DMS153 treated with DMSO at 0.1 percent for 48 hours (cell line): ENCODE data around the gene AFDN.
"Not testable (repeated sequence)": the region's sequence is repeated elsewhere in the genome, so short reads cannot be mapped to it uniquely, and the experiment has no call there.

Source experiments
- DNase-seq: peaks from one replicate; lab custom pipeline; 2025; ENCODE audit not compliant: unreplicated experiment; lab: John Stamatoyannopoulos, UW

AFDN gene

DNA sequence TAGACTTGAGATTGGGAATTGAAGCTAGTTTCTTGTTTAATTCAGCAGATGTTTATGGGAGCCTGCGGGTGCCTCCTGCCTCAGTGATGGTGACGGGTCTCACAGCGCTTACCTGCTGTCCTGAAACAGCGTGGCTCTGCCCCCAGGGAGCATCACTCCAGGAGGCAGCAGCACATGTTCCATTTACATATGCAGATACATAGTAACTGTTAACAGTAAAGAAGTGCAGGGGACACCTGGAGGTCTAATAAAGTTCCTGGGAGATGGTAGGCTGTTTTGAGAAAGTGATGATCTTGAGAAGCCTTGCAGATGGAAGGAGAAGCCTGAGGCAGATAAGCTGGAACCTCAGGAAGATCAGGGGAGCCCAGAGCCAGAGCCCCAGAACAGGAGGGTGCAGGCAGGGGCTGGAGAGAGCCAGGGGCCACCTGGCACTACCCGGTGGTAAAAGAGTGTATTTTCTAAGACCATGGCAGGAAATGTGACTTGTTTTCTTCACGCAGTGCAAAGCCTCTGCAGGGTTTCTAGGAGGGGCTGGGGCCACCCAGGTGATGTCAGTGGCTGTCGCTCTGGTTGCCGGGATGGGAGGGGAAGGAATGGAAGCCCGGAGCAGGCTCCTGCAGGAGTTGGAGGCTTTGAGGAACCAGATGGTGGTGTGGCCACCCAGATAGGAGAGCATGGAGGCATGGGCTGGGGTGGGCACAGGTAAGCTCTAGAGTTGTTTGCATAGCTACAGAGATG, 146.6 kb downstream of the AFDN start:
- no peak for DNase-seq

DNA sequence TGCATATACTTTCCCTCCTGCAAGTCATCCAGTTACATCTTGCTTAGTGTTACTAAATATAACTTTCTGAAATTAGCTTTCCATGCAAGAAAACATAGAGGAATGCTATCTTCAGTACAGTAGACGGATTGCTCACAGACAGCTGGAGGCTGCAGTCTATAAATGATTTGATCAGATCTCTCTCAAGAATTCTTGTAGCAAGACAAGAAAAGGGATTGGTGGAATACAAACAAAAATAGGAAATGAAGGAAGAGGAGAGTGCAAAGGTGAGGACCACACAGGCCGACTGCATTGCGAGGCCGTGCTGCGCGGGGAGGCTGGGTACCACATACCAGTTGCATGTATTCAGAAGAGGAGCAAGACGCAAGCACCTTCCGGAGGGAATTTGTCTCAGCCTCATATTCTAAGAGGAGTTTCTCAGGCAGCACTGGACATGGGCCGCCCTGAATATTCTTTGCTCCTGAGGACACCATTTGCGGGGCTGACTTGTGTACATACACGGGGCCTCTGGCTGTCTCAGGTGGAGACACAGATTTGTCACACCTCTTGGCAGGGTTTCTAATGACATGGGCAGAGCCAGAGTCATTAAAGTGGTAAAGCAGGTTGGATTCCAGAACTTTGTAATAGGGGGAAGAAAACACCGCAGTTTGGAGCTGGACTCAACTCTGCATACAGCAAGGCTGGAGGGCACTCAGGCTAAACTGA, 148.1 kb downstream of the AFDN start:
- no peak for DNase-seq

DNA sequence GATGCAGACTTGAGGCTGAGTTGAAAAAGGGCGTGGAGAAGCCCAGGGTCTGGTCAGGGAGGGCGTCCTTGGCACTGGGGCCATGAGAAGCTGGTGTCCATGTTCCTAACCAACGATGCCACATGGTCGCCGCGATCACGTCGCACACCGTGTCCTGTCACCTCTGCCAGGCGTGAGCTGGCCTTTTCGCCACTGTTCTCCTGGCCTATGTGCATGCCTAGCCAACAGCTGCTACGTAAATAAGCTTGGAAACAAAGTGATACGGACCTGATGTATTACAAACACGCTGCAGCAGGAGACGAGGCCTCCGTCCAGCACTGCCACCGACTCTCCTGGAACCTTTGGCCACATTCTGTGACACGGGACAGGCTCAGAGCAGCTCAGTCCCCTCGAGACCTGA, 148.7 kb downstream of the AFDN start:
- no peak for DNase-seq

DNA sequence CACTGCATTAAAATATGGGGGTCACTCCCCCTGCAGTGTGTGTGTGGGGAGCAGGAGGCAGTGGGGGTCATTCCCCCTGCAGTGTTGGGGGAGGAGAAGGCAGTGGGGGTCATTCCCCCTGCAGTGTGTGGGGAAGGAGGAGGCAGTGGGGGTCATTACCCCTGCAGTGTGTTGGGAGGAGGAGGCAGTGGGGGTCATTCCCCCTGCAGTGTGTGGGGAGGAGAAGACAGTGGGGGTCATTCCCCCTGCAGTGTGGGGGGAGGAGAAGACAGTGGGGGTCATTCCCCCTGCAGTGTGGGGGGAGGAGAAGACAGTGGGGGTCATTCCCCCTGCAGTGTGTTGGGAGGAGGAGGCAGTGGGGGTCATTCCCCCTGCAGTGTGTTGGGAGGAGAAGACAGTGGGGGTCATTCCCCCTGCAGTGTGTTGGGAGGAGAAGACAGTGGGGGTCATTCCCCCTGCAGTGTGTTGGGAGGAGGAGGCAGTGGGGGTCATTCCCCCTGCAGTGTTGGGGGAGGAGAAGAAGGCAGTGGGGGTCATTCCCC, 149.5 kb downstream of the AFDN start:
- DNase-seq = not testable (repeated sequence)

DNA sequence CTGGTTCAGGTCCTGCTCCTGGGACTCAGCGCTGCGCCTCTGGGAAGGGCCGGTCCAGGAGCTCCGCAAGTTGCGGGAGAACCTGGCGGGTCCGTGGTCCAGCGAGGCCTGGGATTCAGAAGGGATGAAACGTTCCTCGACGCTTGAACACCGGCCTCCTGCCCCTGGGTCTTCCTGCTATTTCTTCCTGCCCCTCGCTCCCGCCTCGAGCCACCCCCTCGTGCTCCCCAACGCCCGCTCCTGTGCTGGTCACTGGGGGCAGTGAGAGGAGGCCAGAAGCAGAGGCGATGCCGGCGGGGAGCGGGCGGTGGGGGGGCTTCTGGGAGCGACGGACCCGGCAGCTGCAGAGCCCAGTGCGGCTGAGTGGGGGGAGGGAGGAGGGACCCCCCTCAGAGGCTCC, 150.0 kb downstream of the AFDN start:
- DNase-seq = no peak

DNA sequence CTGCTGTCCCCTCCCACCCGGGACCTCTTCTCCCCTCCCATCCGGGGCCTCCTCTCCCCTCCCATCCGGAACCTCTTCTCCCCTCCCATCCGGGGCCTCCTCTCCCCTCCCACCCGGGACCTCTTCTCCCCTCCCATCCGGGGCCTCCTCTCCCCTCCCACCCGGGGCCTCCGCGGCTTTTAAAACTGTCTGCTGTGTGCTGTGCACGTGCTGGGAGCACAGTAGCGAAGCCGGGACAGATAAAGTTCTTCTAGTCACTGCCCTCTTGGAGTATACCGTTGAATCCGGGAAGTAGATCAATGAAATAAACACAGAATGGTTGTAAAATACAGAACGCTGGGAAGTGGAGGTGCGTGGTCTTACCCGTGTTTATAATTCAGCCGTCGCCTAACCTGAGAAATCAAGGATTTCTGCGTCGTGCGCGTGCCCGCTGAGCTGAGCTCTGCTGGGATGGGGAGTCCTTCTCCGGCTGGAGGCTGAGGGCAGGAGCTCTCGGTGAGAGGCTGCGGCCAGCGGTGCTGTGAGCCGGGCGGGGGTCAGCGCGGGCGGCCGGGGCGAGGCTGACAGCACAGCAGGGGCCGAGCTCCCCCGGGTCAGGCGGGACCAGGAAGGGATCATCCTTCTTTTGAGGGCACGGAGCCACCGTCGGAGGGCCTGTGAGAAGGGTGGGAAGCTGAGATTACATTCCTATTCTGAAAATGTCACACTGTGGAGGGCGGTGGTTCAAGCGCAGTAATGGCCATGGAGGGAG, 151.2 kb downstream of the AFDN start:
- no peak for DNase-seq

DNA sequence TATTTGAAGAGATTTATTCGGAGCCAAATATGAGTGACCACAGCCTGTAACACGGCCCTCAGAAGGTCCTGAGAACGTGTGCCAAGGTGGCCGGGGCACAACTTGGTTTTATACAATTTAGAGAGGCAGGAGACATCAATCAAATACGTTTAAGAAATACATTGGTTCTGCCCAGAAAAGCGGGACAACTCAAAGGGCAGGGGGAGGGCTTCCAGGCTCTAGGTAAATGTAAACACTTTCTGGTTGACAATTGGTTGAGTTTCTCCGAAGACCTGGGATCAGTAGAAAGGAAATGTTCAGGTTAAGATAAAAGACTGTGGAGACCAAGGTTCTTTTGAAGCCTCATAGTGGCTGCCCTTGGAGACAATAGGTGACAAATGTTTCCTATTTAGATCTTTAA, 151.9 kb downstream of the AFDN start:
- DNase-seq = no peak

DNA sequence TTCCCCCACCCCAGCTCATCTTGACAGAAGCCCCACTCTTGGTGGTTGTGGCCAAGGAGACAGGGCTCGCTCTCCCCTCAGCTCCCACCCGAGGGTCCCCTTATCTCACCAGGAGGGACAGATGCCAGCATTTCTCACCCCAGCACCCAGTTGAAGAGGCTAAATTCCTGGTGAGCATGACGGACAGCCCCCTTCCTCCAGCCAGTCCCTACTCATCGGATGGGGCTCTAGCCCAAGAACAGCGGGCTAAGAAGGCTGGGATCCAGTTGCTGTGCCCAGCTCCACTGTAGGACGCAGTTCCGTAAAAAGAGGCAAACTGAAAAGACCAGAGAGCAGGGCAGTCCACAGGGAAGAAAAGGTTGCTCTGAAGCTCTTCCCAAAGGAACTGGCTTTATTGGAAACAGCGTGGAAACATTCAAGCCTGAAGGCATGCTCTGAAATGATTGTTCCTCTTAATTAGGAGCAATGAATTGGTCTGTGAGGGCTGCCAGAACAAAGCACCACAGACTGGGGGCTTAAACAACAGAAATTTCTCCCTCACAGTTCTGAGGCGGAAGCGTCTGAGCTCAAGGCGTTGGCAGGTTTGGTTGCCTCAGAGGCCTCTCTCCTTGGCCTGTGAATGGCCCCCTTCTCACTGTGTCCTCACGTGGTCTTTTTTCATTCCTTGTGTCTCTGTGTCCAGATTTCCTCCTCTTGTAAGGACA, 152.9 kb downstream of the AFDN start:
- DNase-seq = no peak

DNA sequence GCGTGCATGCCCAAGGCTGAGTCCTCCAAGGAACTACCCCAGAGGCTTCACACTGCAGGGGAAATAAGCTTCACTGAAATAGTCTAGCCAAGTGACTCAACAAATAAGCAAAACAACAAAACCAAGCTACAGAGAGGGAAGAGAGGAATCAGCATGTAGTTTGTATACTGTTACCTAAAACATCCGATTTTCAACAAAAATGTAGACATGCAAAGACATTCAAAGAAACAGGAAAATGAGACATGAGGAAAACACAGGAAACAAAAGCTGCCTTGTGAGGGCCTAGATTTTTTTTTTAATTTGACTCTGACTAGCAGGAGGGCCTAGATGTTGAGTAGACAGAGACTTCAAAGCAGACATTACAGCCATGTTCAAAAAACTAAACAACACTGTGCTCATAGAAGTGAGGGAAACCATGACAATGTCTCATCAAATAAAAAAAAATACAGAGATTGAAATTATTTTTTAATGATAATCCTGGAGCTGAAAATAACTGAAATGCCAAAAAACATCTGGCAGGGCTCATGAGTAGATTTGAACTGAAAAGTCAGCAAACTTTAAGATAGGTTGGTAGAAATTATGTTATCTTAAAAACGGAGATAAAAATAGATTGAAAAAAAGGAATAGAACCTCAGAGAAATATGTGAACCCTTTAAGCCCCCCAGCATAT, 154.3 kb downstream of the AFDN start:
- DNase-seq = no peak

DNA sequence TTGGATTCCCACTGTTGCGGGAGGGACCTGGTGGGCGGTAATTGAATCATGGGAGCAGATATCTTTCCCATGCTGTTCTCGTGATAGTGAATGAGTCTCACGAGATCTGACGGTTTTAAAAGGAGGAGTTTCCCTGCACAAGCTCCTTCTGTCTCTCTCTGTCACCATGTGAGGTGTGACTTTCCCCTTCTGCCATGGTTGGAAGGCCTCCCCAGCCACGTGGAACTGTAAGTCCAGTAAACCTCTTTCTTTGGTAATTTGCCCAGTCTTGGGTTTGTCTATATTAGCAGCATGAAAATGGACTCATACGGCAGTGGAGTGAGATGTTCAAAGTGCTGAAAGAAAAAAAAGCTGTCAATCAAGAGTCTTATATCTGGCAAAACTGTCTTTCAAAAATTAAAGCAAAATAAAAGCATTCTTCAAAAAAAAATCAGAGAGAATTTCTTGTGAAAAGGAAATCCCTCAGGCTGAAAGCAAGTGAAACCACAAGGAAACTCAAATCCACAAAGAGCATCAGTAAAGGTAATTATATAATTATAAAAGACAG, 155.3 kb downstream of the AFDN start:
- no peak for DNase-seq

DNA sequence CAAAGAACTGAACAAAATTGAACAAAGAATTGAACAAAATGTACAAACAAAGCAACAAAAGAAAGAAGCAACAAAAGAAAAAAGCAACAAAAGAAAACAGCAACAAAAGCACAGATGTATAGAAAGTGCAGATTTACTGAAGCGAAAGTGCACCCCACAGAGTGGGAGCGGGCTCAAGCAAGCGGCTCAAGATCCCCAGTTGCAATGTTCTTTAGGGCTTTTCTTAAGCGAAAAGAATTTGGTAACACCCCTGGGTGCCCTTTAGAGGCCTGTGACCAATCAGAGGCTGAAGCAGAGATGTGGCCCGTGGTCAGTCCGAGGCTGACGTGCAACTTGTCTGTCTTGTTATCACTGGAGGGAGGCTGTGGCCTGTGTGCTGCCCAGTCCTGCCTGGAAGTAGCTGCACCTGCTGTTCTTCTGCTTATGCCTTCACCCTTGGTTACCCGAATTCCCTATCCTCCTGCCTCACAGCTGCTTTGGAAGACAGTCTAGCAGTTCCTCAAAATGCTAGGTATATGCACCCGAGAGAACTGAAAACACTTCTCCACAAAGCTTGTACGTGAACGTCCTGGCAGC, 157.5 kb downstream of the AFDN start:
- no peak for DNase-seq

DNA sequence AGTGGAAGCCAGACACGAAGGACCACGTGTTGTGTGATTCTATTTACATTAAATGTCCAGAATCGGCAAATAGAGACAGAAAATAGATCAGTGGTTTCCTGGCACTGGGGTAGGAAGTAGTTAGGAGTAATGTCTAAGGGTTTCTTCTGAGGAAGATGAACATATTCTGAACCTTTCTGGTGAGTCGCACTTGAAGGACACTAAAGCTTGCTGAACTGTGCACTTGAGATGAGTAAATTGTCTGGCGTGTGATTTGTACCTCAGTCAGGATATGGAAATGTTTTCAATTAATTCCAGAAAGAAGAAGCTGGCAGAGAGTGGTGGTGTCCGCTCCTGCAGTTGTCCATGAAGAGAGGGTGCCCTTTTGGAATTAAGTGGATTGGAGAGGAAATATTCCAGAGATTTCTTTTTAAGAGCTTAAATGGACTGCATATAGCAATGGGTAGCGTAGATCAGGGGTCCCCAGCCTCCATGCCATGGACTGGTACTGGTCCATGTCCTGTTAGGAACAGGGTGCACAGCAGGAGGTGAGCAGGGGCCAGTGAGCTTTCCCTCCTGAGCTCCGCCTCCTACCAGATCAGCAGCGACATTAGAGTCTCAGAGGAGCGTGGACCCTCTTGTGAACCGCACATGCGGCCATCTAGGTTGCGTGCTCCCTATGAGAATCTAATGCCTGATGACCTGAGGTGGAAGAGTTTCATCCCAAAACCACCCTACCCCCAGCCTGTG, 158.3 kb downstream of the AFDN start:
- no peak for DNase-seq

DNA sequence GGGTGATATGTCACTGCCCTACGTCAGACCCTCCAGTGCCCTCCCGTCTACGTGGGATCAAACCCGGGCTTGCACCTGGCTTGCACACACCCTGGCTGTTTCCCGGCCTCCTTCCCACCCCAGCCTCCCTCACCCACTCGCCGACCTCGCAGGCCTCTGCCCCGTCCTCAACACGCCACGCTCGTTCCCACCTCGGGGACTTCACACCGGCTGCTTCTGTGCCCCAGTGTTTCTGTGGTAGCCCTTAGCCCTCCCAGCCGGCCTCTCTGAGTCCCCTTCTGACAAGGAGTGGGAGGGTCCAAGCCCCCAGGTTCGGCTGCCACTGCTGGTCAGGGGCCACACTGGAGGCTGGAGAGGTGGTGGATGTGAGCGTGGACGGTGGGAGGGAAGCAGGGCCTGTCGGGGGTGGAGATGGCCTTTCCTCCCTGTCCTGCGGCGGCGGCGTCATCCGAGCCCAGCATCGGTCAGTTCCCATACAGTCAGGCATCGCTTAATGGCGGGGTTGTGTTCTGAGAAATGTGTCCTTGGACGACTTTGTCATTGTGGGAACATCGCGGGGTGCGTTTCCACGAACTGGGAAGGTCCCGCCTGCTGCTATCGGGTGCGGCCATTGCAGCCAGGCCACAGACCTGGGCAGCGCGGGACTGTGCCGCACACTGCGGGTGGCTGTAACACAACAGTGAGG, 159.3 kb downstream of the AFDN start:
- no peak for DNase-seq

DNA sequence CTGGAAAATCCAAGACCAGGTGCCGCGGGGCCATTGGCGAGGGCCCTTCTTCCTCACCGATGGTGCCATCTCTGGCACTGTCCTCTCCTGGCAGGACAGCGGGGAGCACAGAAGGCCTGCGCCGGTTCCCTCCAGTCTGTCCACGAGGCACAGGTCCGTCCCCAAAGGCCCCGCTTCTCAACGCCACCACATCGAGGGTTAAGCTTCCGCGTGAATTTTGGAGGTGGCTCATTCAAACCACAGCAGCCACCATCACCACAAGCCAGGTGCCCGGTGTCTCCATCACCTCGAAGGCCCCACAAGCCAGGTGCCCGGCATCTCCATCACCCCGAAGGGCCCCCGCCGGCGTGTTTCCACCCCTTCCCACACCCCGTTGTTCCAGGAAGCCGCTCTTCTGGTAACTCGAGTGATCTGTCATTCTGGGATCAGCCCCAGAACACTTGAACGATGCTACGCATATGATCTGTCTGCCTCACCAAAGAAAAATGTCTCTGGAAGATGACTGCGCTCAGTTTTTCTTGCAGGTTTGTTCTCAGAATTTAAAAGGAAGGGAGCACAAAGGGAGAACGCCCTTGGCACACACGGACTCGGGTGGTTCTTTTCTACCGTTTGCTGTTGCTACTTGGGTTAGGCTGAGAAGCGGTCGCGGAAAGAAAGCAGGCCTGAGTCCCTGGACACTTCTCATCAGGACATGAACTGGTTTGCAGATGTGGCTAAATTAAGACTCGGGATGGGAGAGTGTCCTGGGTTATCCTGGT, 160.9 kb downstream of the AFDN start:
- no peak for DNase-seq

DNA sequence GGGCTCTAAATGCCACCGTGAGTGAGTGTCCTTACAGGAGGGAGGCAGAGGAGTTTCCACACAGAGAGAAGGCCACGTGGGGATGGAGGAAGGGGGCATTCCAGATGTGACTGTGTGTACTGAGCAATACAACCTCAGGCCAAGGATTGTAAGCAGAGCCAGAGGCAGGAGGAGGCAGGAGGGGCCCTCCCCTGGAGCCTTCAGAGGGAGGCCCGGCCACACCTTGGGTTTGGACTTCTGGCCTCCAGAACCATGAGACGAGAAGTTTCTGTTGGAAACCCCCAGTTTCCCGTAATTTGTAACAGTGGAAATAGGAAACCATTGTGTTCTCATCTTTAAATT, 161.4 kb downstream of the AFDN start:
- DNase-seq = no peak

DNA sequence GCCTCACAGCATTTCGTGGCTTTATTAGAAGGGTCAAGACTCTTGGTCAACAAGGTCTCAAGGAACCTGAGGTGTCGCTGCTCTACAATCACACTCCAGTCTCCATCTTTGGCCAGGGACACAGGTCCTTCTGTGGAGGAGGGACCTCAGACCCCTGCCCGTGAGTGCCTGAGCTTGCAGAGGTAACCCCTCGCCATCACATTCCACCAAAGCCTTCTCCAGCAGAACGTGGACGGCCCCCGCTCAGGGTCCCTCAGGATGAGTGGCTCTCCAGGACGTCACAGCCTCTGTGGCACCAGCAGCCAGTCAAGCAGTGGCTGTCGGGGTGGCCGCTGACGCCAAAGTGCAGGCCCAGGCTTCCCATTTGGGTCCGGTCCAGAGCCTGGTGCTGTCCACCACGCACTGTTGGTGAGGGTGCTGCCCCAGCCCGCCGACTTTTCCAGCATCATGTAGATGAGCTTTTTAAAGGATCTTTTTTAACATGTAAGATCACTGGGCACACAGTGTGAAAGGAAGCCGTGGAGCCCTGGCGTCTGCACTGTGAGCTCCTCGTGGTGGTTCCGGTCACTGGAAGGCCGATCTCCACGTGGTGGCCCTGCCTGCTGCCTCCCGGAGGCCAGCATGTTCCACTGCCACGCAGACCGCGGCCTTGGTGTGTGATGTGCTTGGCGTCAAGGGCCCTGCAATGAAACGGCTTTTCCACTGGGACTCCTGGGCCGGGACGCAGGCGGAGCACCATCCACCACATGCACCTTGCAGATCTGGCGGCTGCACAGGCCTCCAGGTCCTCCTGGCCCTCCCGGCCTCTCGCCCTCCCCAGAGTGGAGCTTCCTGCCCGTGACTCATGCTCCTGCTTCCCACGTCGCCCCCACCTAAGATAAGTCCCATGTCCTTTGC, 162.5 kb downstream of the AFDN start:
- DNase-seq = no peak
